Measurements from ENCODE around the gene EIF4EBP2.

The EIF4EBP2 gene

DNA sequence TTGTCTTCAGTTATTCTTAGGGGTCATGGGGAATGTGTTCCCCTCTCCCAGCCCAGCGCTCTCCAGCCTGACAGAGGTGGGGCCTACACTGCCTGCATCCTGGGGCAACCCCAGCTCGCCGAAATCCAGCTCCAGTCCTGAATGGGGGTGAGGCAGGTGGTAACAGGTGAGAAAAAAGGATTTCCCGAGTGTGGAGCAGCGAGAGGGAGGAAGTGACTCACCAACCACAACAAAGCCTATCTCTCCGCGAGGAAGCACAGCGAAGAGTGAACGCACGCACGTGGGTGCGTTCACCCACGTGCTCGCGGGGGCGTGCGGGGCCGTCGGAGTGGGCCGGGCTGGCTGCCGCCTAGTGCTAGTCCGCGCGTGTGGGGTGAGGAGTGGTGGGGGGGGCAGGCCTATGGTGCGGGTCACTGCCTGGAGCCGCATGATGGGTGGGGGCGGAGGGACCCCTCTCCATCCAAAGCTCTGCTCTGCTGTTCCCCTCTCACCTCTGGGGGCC, 73.8 kb downstream of the EIF4EBP2 start:
- no peak overlapping the region for H3K4me3 ChIP-seq (ENCODE audit: low read depth, low read length)
- ChIA-PET POLR2A (no interaction called here), CTCF (interaction anchor here (0.6 to 2.0 kb wide), 4 partner anchors 11 to 18 kb away, joined by 3 to 5 read pairs (median 4); no protein-coding TSS in a partner anchor)
- TF ChIP-seq, protein P1, sequence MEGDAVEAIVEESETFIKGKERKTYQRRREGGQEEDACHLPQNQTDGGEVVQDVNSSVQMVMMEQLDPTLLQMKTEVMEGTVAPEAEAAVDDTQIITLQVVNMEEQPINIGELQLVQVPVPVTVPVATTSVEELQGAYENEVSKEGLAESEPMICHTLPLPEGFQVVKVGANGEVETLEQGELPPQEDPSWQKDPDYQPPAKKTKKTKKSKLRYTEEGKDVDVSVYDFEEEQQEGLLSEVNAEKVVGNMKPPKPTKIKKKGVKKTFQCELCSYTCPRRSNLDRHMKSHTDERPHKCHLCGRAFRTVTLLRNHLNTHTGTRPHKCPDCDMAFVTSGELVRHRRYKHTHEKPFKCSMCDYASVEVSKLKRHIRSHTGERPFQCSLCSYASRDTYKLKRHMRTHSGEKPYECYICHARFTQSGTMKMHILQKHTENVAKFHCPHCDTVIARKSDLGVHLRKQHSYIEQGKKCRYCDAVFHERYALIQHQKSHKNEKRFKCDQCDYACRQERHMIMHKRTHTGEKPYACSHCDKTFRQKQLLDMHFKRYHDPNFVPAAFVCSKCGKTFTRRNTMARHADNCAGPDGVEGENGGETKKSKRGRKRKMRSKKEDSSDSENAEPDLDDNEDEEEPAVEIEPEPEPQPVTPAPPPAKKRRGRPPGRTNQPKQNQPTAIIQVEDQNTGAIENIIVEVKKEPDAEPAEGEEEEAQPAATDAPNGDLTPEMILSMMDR (IDR thresholded peaks at IDR 0.05; ENCODE audit: insufficient read depth, low read length, missing control alignments) = no peak
- DNase-seq (ENCODE audit: low read depth, low spot score) = no peak

Data from AG04449 (cell line).